HG02852 (cell line): ENCODE data around the gene MAP1B.

Experiments used
- ATAC-seq: cut with Tn5 transposase; IDR thresholded peaks from one replicate; pipeline ENCODE4 v1.9.1; 2021; ENCODE audit warnings: mild to moderate bottlenecking, moderate library complexity; ENCODE audit not compliant: unreplicated experiment

The MAP1B gene

GRCh38 chr5:72245951-72246532 is 138.8 kb downstream of the MAP1B start:
- no peak for ATAC-seq

GRCh38 chr5:72246954-72247442 is 139.7 kb downstream of the MAP1B start:
- ATAC-seq: no peak

DNA sequence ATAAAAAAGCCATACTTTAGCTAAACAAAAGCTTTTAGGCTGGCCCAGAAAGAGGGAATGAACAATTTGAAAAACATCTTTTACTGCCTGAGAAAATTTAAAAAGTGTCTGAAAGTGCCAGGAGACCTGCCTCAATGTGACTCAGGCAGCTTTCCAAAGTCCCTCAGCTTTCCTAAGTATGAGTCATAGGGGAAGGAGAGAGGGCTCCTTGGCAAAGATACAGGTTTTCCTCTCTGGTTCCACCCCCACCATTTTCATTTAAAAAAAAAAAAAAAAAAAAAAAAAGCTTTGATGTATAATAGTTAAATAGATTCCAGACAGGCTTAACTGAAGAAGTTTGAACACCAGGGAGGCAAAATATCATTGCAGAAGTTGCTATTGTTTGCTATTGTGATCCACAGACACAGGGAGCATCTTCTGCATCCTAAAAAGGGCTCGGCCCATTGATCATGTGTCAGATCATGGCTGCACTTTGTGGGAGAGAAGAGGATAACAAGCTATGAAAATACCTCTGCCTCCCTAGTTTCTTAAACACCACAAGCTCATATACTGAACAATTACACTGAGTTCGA is 141.2 kb downstream of the MAP1B start:
- no peak for ATAC-seq

- no peak for ATAC-seq
Observed at GRCh38 chr5:72251386-72251785, 144.1 kb downstream of the MAP1B start.

DNA sequence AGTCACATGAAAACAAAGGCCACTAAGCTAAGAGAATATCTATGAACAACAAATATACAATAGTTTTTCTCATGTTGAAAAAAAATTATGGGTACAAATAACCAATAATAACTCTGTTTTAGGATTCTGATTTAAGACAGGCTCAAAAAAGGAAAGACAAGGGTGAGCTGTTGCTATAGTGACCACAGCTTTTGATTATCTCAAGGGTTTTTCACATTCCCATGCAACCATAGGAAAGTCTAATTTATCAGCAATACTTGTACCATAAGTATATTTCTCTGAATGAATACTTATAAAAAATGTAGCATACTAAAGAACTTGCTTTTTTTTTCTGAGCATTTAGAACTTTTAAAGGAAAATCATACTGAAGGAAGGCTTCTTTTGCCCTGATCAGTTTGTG is 144.7 kb downstream of the MAP1B start:
- ATAC-seq: no peak

GRCh38 chr5:72252574-72253155 is 145.4 kb downstream of the MAP1B start:
- ATAC-seq: no peak

DNA sequence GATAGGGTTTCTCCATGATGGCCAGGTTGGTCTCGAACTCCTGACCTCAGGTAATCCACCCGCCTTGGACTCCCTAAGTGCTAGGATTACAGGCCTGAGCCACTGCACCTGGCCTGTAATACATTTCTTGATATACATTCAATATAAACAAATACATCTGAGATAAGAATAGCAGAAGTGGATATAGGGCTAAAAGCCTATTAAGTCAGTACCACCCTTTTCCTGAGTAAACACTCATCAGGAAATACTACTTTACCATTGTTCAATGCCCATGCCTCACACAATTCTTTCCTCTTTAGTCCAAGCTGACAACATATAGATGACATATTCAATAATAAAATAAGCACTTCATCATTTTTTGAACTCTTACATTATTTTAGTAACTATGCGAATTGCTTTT is 148.0 kb downstream of the MAP1B start:
- ATAC-seq: no peak

DNA sequence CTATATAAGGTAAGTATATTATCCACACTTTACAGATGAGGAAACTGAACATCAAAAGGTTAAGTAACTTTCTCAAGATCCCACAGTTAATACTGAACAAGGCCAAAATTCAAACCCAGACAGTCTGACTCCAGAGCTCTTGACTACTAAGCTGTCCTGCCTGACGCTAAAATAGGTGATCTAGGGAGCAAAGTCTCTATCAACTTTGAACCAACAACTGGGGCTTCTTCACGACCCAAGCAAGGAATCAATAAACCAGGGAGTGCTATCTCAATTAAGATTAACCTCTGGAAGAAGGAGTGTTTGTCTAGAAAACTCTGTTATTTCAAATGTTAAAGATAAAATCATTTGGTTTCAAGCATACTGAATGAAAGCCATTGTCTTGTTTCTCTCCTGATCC is 148.4 kb downstream of the MAP1B start:
- ATAC-seq: no peak

DNA sequence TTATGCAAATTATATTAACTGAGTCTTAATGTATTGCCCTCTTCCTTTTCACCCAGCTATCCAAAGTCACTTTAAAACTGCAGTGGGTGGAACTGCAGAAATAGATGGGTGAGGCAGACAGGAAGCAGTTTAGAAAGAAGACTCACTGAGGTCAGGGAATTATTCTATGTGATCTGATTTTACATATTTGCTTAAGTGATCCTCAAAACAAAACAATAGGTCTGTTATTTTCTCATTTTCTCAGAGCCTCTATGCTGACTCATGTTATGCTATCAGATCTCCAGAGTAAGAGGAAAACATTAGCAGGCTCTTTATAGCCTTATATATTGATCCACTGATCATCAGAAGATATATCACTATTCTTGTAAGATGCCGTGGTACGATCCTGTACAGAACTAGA is 149.3 kb downstream of the MAP1B start:
- ATAC-seq: no peak
